Muscle layer of duodenum (tissue), 2 donors: ENCODE measurements around the gene C10orf95.
"Not testable (repeated sequence)": the region's sequence is repeated elsewhere in the genome, so short reads cannot be mapped to it uniquely, and the experiment has no call there.

Source experiments
- H3K27ac ChIP-seq: one replicate; pipeline ENCODE4 v1.7.0; 2013; ENCODE audit warnings: mild to moderate bottlenecking, low read length
- H3K27me3 ChIP-seq: one replicate; pipeline ENCODE4 v1.7.0; 2013; ENCODE audit warnings: low read depth, mild to moderate bottlenecking, control low read depth, low read length
- H3K36me3 ChIP-seq, 2 donors: one replicate each; pipeline ENCODE4 v1.7.0; 2013; ENCODE audit warnings: low read length in 2 of 2, control low read depth in 1 of 2, mild to moderate bottlenecking in 1 of 2; ENCODE audit not compliant: insufficient read depth in 2 of 2, control insufficient read depth in 1 of 2
- H3K4me1 ChIP-seq, 2 donors: one replicate each; pipeline ENCODE4 v1.7.0; 2013; ENCODE audit warnings: low read length in 2 of 2, mild to moderate bottlenecking in 2 of 2, control low read depth in 1 of 2, moderate library complexity in 1 of 2; ENCODE audit not compliant: insufficient read depth in 2 of 2, control insufficient read depth in 1 of 2
- H3K4me3 ChIP-seq, 2 donors: one replicate each; pipeline ENCODE4 v1.7.0; 2013; ENCODE audit warnings: low read length in 2 of 2, low read depth in 1 of 2, mild to moderate bottlenecking in 1 of 2
- H3K9me3 ChIP-seq, 2 donors: one replicate each; pipeline ENCODE4 v1.7.0; 2013; ENCODE audit warnings: low read length in 2 of 2, control low read depth in 1 of 2, mild to moderate bottlenecking in 1 of 2; ENCODE audit not compliant: control insufficient read depth in 1 of 2
- donor health status: healthy.

The C10orf95 gene

GRCh38 chr10:102462512-102463054 is 11.2 kb upstream of the C10orf95 start:
- peak overlapping the region in 1 of 2 donors; percentile 33 for H3K4me3 ChIP-seq
- no peaks in the 10 kb centered on the region for H3K27me3 ChIP-seq
- H3K27ac ChIP-seq: no peak overlapping the region
- no peaks in the 10 kb centered on the region for H3K9me3 ChIP-seq
- H3K4me1 ChIP-seq: peaks cover 0 to 10% of the 10 kb centered on the region in 2 donors
- no peaks in the 10 kb centered on the region for H3K36me3 ChIP-seq

- Histone ChIP-seq H3K27ac (peak overlapping the region; percentile 25), H3K4me1 (peaks cover 0 to 10% of the 10 kb centered on the region in 2 donors), H3K9me3 (no peaks in the 10 kb centered on the region), H3K4me3 (peak overlapping the region; percentile 60 to 65), H3K36me3 (no peaks in the 10 kb centered on the region), H3K27me3 (no peaks in the 10 kb centered on the region)
Observed at GRCh38 chr10:102461187-102462054, 10.1 kb upstream of the C10orf95 start.

DNA sequence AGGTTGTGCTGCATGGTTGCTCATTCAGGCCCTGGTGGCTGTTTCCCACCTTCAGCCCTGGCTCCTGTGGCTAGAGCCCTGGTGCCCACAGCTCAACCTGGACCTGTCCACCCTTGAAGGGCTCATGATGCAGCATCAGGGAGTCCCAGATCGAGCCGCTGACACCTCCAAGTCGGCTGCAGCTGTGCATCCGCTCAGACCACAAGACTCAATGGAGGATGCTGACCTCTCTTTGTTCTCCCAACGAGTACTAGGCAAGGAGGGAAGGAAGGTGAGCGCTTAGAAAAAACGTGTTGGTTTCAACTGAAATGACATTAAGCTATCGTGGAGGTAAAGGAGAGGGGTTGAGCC is 9.5 kb upstream of the C10orf95 start:
- Histone ChIP-seq H3K36me3 (no peaks in the 10 kb centered on the region), H3K27ac (peak overlapping the region; percentile 25), H3K27me3 (no peaks in the 10 kb centered on the region), H3K4me3 (peak overlapping the region; percentile 60 to 65), H3K4me1 (peaks cover 0 to 10% of the 10 kb centered on the region in 2 donors), H3K9me3 (no peaks in the 10 kb centered on the region)

DNA sequence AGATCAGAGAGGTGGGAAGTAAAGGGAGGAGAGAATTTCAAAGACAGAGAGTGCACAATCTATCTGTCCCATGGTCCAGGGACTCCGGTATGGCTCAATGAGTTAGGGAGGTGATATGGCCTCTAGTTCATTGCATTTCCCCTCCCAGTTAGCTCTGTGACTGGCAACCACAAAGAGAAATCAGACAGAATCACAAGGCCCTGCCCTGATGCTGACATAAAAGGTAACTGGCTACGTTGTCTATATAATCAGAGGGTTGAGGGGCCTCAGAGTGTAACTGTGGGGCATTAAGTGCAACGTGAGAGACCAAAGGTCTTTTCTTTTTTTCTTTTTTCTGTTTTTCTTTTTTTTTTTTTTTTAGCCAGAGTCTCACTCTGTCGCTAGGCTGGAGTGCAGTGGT is 7.3 kb upstream of the C10orf95 start:
- H3K4me1 ChIP-seq: peaks cover 0 to 10% of the 10 kb centered on the region in 2 donors
- no peaks in the 10 kb centered on the region for H3K36me3 ChIP-seq
- H3K27ac ChIP-seq: no peak overlapping the region

DNA sequence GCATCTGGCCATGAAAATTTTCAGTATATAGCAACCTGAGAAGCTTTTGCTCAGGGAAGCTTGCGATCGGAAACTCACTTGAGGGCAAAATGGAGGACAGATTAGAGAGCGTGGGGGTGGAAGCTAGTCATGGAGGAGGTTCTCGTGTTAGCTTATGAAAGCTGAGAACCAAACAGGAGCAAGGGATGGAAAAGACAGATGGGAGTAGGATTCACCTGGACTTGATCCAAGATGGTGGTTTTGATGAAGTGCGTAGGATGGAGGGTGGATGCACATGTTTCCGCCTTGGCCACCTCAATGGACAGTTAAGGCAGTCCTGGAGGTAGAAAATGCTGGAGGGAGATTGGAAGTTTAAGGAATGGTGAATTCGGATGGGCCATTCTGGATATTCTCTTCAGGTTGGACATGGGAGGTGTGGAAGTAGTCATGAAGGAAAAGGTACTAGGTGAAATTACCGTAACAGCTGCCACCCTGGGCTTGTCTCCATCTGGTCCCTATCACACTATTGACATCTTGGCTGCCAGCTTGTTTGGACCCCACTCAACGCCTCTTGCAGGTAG is 6.3 kb upstream of the C10orf95 start:
- Histone ChIP-seq H3K4me1 (peaks cover 0 to 10% of the 10 kb centered on the region in 2 donors), H3K27ac (no peak overlapping the region), H3K9me3 (no peaks in the 10 kb centered on the region), H3K36me3 (no peaks in the 10 kb centered on the region), H3K27me3 (no peaks in the 10 kb centered on the region), H3K4me3 (no peak overlapping the region)

More for the DNA sequence above, 7.3 kb upstream of the C10orf95 start:
- H3K4me3 ChIP-seq: no peak overlapping the region
- no peaks in the 10 kb centered on the region for H3K9me3 ChIP-seq
- no peaks in the 10 kb centered on the region for H3K27me3 ChIP-seq

GRCh38 chr10:102455893-102456471 is 4.6 kb upstream of the C10orf95 start:
- Histone ChIP-seq H3K4me1 (peaks cover 4 to 9% of the 10 kb centered on the region in 2 donors), H3K27ac (no peak overlapping the region), H3K4me3 (no peak overlapping the region)

DNA sequence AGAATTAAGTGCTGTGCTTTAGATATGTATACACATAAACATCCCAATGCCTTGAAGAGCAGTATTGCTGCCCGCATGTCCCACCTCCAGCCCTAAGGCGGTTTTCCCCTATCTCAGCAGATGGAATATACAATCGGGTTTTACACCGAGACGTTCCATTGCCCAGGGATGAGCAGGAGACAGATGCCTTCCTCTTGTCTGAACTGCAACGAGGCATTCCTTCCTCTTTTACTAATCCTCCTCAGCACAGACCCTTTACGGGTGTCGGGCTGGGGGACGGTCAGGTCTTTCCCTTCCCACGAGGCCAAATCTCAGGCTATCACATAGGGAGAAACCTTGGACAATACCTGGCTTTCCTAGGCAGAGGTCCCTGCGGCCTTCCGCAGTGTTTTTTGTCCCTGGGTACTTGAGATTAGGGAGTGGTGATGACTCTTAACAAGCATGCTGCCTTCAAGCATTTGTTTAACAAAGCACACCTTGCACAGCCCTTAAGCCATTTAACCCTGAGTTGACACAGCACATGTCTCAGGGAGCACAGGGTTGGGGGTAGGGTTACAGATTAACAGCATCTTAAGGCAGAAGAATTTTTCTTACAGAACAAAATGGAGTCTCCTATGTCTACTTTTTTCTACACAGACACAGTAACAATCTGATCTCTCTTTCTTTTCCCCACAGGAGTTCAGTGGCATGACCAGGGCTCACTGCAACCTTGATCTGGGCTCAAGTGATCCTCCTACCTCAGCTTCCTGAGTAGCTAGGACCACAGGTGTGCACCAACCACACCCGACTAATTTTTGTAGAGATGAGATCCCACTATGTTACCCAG is 3.5 kb upstream of the C10orf95 start:
- H3K27ac ChIP-seq, H3K27me3 ChIP-seq, H3K9me3 ChIP-seq, H3K36me3 ChIP-seq, H3K4me3 ChIP-seq, H3K4me1 ChIP-seq: not testable (repeated sequence)

More at GRCh38 chr10:102455893-102456471, 4.6 kb upstream of the C10orf95 start:
- H3K9me3 ChIP-seq: no peaks in the 10 kb centered on the region
- no peaks in the 10 kb centered on the region for H3K27me3 ChIP-seq
- H3K36me3 ChIP-seq: no peaks in the 10 kb centered on the region

- Histone ChIP-seq H3K27ac (no peak overlapping the region), H3K4me1 (peaks cover 4 to 9% of the 10 kb centered on the region in 2 donors), H3K4me3 (no peak overlapping the region)
Observed at GRCh38 chr10:102453502-102453901, 2.2 kb upstream of the C10orf95 start.

DNA sequence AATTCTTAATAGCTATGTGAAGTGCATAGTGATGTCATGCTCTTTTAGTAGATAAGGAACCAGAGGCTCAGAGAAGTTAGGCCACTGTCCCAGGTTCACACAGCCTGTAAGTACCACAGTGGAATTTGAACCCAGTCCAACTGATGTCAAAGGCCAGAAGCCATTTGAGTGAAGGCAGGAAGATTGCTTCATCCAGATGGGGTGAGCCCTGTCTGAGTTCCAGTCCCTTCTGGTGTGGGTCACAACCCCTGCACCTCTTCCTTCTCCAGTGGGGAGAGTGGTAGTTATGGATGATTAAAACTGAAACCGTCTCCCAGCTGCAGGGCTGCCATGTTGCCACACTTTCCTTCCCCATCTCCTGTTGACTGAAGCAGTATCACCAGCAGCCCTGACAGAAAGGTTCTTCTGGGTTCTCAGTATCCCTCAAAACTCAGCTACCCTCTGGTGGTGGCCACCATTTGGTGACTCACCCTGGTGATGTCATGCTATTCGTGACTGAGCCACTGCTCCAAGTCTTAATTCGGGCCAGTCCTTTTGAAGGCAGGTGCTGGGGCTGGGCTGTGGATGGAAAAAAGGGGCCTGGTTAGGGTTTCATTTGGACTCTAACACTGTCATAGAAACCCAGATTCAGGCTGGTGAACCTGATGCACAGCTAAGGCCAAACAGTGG is 1.5 kb upstream of the C10orf95 start:
- Histone ChIP-seq H3K4me1 (peaks cover 4 to 9% of the 10 kb centered on the region in 2 donors), H3K4me3 (no peak overlapping the region), H3K36me3 (no peaks in the 10 kb centered on the region), H3K27ac (no peak overlapping the region), H3K9me3 (no peaks in the 10 kb centered on the region), H3K27me3 (no peaks in the 10 kb centered on the region)

More at GRCh38 chr10:102453502-102453901, 2.2 kb upstream of the C10orf95 start:
- Histone ChIP-seq H3K9me3 (no peaks in the 10 kb centered on the region), H3K36me3 (no peaks in the 10 kb centered on the region), H3K27me3 (no peaks in the 10 kb centered on the region)

GRCh38 chr10:102450374-102451104 is 804 bp downstream of the C10orf95 start:
- no peaks in the 10 kb centered on the region for H3K9me3 ChIP-seq
- peak overlapping the region; percentile 60 for H3K27ac ChIP-seq
- no peaks in the 10 kb centered on the region for H3K36me3 ChIP-seq
- peak overlapping the region; percentile 82 to 89 for H3K4me3 ChIP-seq
- H3K27me3 ChIP-seq: no peaks in the 10 kb centered on the region
- peaks cover 4 to 9% of the 10 kb centered on the region in 2 donors for H3K4me1 ChIP-seq
